ENCODE data around the gene CASP2.
A peak's percentile ranks its signal among the peaks of the same experiment; 100 is the strongest.

Gene CASP2

DNA sequence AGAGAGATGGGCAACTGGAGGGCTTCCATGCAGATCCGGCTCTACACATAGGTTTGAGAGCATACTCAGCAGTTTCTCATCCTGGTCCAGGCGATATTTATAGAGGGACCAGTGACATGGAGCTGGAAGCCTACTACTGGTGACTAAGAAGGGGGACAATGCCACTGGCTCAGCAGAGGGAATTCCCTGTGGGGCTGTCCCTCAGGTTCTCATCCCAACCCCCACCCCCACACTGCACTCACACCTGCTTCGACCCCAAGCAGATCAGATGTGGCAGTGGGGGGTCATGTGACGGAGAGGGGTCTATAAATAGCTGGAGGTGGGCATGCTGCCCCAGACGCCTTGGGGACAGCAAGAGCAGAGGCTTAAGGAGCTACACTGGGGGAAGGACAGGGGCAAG, 27.6 kb downstream of the CASP2 start, which contains the start of gene CLCN1:
Gene CLCN1, plus strand, starts transcription at position 336 of the 400 bp plus-strand sequence. CDS start 102 bp downstream, outside the sequence.
- DNase-seq (ENCODE audit: low read depth): no peak
- TF ChIP-seq POLR2A (IDR thresholded peaks at IDR 0.05; ENCODE audit: extremely low read depth, insufficient read length): no peak
- TF ChIP-seq, protein P1, sequence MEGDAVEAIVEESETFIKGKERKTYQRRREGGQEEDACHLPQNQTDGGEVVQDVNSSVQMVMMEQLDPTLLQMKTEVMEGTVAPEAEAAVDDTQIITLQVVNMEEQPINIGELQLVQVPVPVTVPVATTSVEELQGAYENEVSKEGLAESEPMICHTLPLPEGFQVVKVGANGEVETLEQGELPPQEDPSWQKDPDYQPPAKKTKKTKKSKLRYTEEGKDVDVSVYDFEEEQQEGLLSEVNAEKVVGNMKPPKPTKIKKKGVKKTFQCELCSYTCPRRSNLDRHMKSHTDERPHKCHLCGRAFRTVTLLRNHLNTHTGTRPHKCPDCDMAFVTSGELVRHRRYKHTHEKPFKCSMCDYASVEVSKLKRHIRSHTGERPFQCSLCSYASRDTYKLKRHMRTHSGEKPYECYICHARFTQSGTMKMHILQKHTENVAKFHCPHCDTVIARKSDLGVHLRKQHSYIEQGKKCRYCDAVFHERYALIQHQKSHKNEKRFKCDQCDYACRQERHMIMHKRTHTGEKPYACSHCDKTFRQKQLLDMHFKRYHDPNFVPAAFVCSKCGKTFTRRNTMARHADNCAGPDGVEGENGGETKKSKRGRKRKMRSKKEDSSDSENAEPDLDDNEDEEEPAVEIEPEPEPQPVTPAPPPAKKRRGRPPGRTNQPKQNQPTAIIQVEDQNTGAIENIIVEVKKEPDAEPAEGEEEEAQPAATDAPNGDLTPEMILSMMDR (IDR thresholded peaks at IDR 0.05; ENCODE audit: low read depth, low read length): no peak
- no peak within 1 kb of the TSS for H3K4me3 ChIP-seq (ENCODE audit: low read depth, low read length)

DNA sequence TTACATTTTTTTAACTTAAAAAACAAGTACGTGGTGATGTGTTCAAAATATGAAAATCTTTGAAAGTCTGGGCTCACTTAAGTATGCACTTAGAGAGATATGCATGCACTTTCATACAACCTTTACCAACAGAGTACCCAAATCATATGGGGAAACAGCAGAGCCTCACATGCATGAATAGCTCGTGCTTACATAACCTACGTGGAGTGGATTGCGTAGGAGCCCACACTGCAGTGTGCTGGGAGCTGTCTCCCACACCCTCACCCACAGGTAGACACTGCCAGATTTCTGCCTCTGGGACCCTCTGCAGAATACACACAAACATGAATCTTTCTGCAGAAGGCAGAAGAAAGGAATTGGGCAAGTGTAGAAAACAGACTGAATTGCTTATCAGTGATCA, 28.3 kb downstream of the CASP2 start:
- no peak for TF ChIP-seq MYC (IDR thresholded peaks at IDR 0.05; ENCODE audit: low read depth, low read length)
- TF ChIP-seq, protein P2, sequence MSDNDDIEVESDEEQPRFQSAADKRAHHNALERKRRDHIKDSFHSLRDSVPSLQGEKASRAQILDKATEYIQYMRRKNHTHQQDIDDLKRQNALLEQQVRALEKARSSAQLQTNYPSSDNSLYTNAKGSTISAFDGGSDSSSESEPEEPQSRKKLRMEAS (IDR thresholded peaks at IDR 0.05; ENCODE audit: low read depth, low read length): no peak
- TF ChIP-seq, protein P1 (IDR thresholded peaks at IDR 0.05; ENCODE audit: low read depth, low read length): no peak
- H3K4me3 ChIP-seq (ENCODE audit: low read depth, low read length): no peak overlapping the region
- DNase-seq (ENCODE audit: low read depth): peak; percentile 57

DNA sequence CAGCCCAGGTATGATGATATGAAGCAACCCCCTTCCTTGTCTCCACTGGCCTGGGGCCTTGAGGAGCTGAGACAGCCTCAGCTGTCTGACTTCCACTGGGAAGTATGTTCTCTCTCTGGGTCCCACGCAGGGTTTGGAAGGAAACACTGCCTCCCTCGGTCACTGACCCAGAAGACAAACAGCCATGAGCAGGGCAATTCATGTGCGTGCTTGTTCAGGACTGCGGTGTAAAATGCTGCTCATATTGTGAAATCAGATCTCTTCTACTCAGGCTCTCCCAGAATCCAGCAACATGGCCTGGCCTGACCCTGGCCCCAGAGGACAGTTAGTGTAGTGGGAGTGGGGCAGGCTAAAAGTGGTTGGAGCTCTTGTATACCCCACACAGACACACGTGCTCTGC, 30.5 kb downstream of the CASP2 start:
- no peak overlapping the region for H3K4me3 ChIP-seq (ENCODE audit: low read depth, low read length)
- TF ChIP-seq MYC (IDR thresholded peaks at IDR 0.05; ENCODE audit: low read depth, low read length) (no peak), POLR2A (IDR thresholded peaks at IDR 0.05; ENCODE audit: extremely low read depth, insufficient read length) (no peak)
- TF ChIP-seq, protein P2 (IDR thresholded peaks at IDR 0.05; ENCODE audit: low read depth, low read length): no peak
- TF ChIP-seq, protein P1 (IDR thresholded peaks at IDR 0.05; ENCODE audit: low read depth, low read length): no peak

DNA sequence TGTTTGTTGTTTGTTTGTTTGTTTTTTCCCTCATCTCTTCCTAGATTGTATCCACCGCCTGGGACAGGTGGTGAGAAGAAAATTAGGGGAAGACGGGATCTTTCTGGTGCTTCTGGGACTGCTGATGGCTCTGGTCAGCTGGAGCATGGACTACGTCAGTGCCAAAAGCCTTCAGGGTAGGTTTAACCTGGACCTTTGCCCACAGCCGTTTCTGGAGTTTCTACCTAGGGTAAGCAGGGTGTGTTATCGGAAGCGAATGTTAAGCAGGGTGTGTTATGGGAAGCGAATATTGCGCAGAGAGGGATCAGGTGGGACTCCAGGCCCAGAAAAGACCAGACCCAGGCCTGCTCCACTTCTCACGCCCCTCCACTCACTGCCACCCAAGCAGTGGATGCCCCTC, 32.5 kb downstream of the CASP2 start:
- no peak for DNase-seq (ENCODE audit: low read depth)
- TF ChIP-seq, protein P2 (IDR thresholded peaks at IDR 0.05; ENCODE audit: low read depth, low read length): no peak
- no peak for TF ChIP-seq POLR2A (IDR thresholded peaks at IDR 0.05; ENCODE audit: extremely low read depth, insufficient read length)
- TF ChIP-seq, protein P1 (IDR thresholded peaks at IDR 0.05; ENCODE audit: low read depth, low read length): no peak
- no peak for TF ChIP-seq MYC (IDR thresholded peaks at IDR 0.05; ENCODE audit: low read depth, low read length)
- H3K4me3 ChIP-seq (ENCODE audit: low read depth, low read length): no peak overlapping the region

More for the DNA sequence above, 30.5 kb downstream of the CASP2 start:
- peak; percentile 60 for DNase-seq (ENCODE audit: low read depth)

DNA sequence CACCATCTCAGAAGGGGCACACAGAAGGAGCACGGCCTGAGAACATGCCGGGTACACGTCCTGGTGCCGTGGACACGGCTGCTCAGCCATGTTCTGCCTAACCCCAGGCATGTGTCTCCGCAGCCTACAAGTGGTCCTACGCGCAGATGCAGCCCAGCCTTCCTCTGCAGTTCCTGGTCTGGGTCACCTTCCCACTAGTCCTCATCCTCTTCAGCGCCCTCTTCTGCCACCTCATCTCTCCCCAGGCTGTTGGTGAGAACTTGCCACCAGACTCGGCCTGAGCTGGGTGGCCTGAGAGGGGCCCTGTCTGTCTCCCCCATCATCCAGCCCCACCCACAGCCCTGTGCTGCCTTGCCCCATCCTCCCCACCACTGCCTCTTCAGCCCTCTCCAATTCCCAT, 33.1 kb downstream of the CASP2 start:
- no peak overlapping the region for H3K4me3 ChIP-seq (ENCODE audit: low read depth, low read length)
- DNase-seq (ENCODE audit: low read depth): peak; percentile 35
- TF ChIP-seq POLR2A (IDR thresholded peaks at IDR 0.05; ENCODE audit: extremely low read depth, insufficient read length) (no peak), MYC (IDR thresholded peaks at IDR 0.05; ENCODE audit: low read depth, low read length) (no peak)
- TF ChIP-seq, protein P2 (IDR thresholded peaks at IDR 0.05; ENCODE audit: low read depth, low read length): no peak
- TF ChIP-seq, protein P1 (IDR thresholded peaks at IDR 0.05; ENCODE audit: low read depth, low read length): no peak

DNA sequence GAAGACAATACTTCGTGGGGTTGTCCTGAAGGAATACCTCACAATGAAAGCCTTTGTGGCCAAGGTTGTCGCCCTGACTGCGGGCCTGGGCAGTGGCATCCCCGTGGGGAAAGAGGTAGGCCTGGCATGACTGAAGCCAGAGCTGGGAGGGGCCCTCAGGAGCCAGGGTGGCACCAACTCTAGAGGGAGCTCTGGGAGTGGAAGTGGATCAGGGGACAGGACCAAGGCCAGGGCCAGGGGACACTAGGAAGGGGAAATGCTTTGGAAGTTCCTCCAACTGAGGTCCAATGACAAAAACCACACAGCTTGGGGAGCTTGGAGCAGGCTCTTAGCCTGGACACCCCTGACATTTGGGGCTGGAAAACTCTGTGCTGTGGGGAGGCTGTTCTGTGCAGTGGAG, 33.6 kb downstream of the CASP2 start:
- no peak overlapping the region for H3K4me3 ChIP-seq (ENCODE audit: low read depth, low read length)
- TF ChIP-seq MYC (IDR thresholded peaks at IDR 0.05; ENCODE audit: low read depth, low read length): no peak
- TF ChIP-seq, protein P1 (IDR thresholded peaks at IDR 0.05; ENCODE audit: low read depth, low read length): peak; percentile 21
- DNase-seq (ENCODE audit: low read depth): peak; percentile 57
